GM12878 (cell line): ENCODE data around the gene GGCT.

Source experiments
- CTCF ChIP-seq, 3 experiments: IDR thresholded peaks in 2 of 3; conservative IDR thresholded peaks in 1 of 3; 2 replicates each; pipeline ENCODE4 v1.5.1; 2011; ENCODE audit warnings: low read depth in 3 of 3, low read length in 3 of 3, mild to moderate bottlenecking in 3 of 3, control low read depth in 2 of 3, moderate library complexity in 2 of 3, inconsistent platforms in 1 of 3, mixed read lengths in 1 of 3; ENCODE audit not compliant: control insufficient read depth in 2 of 3, insufficient read depth in 1 of 3; ENCODE audit errors: extremely low read depth in 1 of 3
- EZH2 ChIP-seq: IDR thresholded peaks from 2 replicates; pipeline ENCODE4 v1.6.1; 2012; ENCODE audit warnings: low read depth, mild to moderate bottlenecking, control low read depth, inconsistent platforms, low read length, borderline replicate concordance; ENCODE audit not compliant: control insufficient read depth
- MYC ChIP-seq: IDR thresholded peaks from 2 replicates; pipeline ENCODE4 v1.6.1; 2011; ENCODE audit warnings: mild to moderate bottlenecking, low read length, moderate library complexity, inconsistent platforms; ENCODE audit not compliant: insufficient read depth, insufficient replicate concordance, insufficient read length, severe bottlenecking
- POLR2AphosphoS5 ChIP-seq: IDR thresholded peaks from 2 replicates; pipeline ENCODE4 v1.6.1; 2011; ENCODE audit warnings: mild to moderate bottlenecking, low read length, inconsistent platforms
- SUZ12 ChIP-seq: fragments of 200-600 bp; sonication (generic); IDR thresholded peaks from one replicate; pipeline ENCODE4 v1.6.1; 2018; ENCODE audit warnings: antibody characterized with exemption, mild to moderate bottlenecking; ENCODE audit not compliant: unreplicated experiment
- USF2 ChIP-seq: IDR thresholded peaks from 2 replicates; pipeline ENCODE4 v1.6.1; 2011; ENCODE audit warnings: low read depth, low read length, improper control_type of control experiment, borderline replicate concordance

- TF ChIP-seq POLR2AphosphoS5 (no peak), SUZ12 (no peak), MYC (no peak), CTCF (IDR thresholded peaks at IDR 0.05 in 2 of 3, conservative IDR thresholded peaks at IDR 0.05 in 1 of 3; ENCODE audit: control insufficient read depth in 2 of 3, extremely low read depth in 1 of 3, insufficient read depth in 1 of 3, low read depth in 3 of 3, low read length in 3 of 3) (no peak), USF2 (no peak), EZH2 (no peak)
These were observed 20.8 kb upstream of the GGCT start for GRCh38 chr7:30525429-30525828.
